ENCODE data around the gene RAMACL. TPM values are rescaled to one million over a fixed set of nuclear protein-coding genes. Genes with fewer than 3 reads are reported as not detected.

Gene RAMACL
- total RNA-seq, 1 donor = 2.4 TPM

- peak; percentile 58 for TF ChIP-seq CTCF (IDR thresholded peaks at IDR 0.05; ENCODE audit: insufficient read depth, low read length)
- no peak overlapping the region for H3K4me3 ChIP-seq (ENCODE audit: low read depth, low read length)
- peak; percentile 97 for DNase-seq (ENCODE audit: low read depth)
Measured at GRCh38 chr6:166556863-166557322, 29.6 kb downstream of the RAMACL start.

GRCh38 chr6:166556336-166556735, 30.1 kb downstream of the RAMACL start:
- H3K4me3 ChIP-seq (ENCODE audit: low read depth, low read length) = no peak overlapping the region
- no peak for TF ChIP-seq CTCF (IDR thresholded peaks at IDR 0.05; ENCODE audit: insufficient read depth, low read length)
- no peak for DNase-seq (ENCODE audit: low read depth)

GRCh38 chr6:166555086-166555485, 31.4 kb downstream of the RAMACL start:
- DNase-seq (ENCODE audit: low read depth) = no peak
- TF ChIP-seq CTCF (IDR thresholded peaks at IDR 0.05; ENCODE audit: insufficient read depth, low read length) = no peak

GRCh38 chr6:166554316-166554715, 32.2 kb downstream of the RAMACL start:
- no peak for DNase-seq (ENCODE audit: low read depth)
- no peak overlapping the region for H3K4me3 ChIP-seq (ENCODE audit: low read depth, low read length)
- no peak for TF ChIP-seq CTCF (IDR thresholded peaks at IDR 0.05; ENCODE audit: insufficient read depth, low read length)

More at GRCh38 chr6:166555086-166555485, 31.4 kb downstream of the RAMACL start:
- no peak overlapping the region for H3K4me3 ChIP-seq (ENCODE audit: low read depth, low read length)

- H3K4me3 ChIP-seq (ENCODE audit: low read depth, low read length) = no peak overlapping the region
- DNase-seq (ENCODE audit: low read depth) = peak; percentile 89
- no peak for TF ChIP-seq CTCF (IDR thresholded peaks at IDR 0.05; ENCODE audit: insufficient read depth, low read length)
Measured at GRCh38 chr6:166553563-166554271, 32.8 kb downstream of the RAMACL start.

- TF ChIP-seq CTCF (IDR thresholded peaks at IDR 0.05; ENCODE audit: insufficient read depth, low read length) = no peak
- DNase-seq (ENCODE audit: low read depth) = no peak
- no peak overlapping the region for H3K4me3 ChIP-seq (ENCODE audit: low read depth, low read length)
Measured at GRCh38 chr6:166552600-166552999, 33.9 kb downstream of the RAMACL start.

All from fibroblast of the aortic adventitia (primary cell).